GM19397 (cell line): Measurements from ENCODE around the gene RFC5.
"Not testable (repeated sequence)": the region's sequence is repeated elsewhere in the genome, so short reads cannot be mapped to it uniquely, and the experiment has no call there.

ENCODE experiments used
- ATAC-seq: cut with Tn5 transposase; IDR thresholded peaks from one replicate; pipeline ENCODE4 v1.9.1; 2021; ENCODE audit warnings: mild to moderate bottlenecking, moderate library complexity; ENCODE audit not compliant: unreplicated experiment

RFC5 gene

GRCh38 chr12:118013283-118013682 lies 3.2 kb upstream of the RFC5 start:
- no peak for ATAC-seq

GRCh38 chr12:118015306-118015705 lies 1.2 kb upstream of the RFC5 start:
- ATAC-seq, result no peak

- no peak for ATAC-seq
These were observed 559 bp upstream of the RFC5 start for GRCh38 chr12:118015944-118016343.

GRCh38 chr12:118017926-118018325 lies 1.4 kb downstream of the RFC5 start:
- no peak for ATAC-seq

GRCh38 chr12:118020036-118020435 lies 3.5 kb downstream of the RFC5 start:
- no peak for ATAC-seq

- ATAC-seq, result not testable (repeated sequence)
These were observed 5.7 kb downstream of the RFC5 start for GRCh38 chr12:118022097-118022727.

GRCh38 chr12:118022728-118023109 lies 6.2 kb downstream of the RFC5 start:
- ATAC-seq, result no peak

GRCh38 chr12:118023301-118023860 lies 6.9 kb downstream of the RFC5 start:
- no peak for ATAC-seq

GRCh38 chr12:118025168-118025567 lies 8.7 kb downstream of the RFC5 start:
- no peak for ATAC-seq

GRCh38 chr12:118029166-118029565 lies 12.7 kb downstream of the RFC5 start:
- ATAC-seq, result no peak

GRCh38 chr12:118032188-118032587 lies 15.7 kb downstream of the RFC5 start:
- no peak for ATAC-seq

GRCh38 chr12:118033323-118033722 lies 16.8 kb downstream of the RFC5 start:
- ATAC-seq, result no peak

- no peak for ATAC-seq
These were observed 17.4 kb downstream of the RFC5 start for GRCh38 chr12:118033902-118034301.

GRCh38 chr12:118034429-118035189 lies 18.1 kb downstream of the RFC5 start:
- no peak for ATAC-seq

- ATAC-seq, result peak; percentile 62
These were observed 18.9 kb downstream of the RFC5 start for GRCh38 chr12:118035190-118036041.

GRCh38 chr12:118036672-118037411 lies 20.3 kb downstream of the RFC5 start:
- ATAC-seq, result no peak

GRCh38 chr12:118038137-118038536 lies 21.6 kb downstream of the RFC5 start:
- no peak for ATAC-seq

GRCh38 chr12:118042091-118042490 lies 25.6 kb downstream of the RFC5 start:
- no peak for ATAC-seq

GRCh38 chr12:118044075-118044474 lies 27.6 kb downstream of the RFC5 start:
- no peak for ATAC-seq

GRCh38 chr12:118044577-118044976 lies 28.1 kb downstream of the RFC5 start:
- no peak for ATAC-seq

GRCh38 chr12:118046430-118046829 lies 29.9 kb downstream of the RFC5 start:
- no peak for ATAC-seq
